ENCODE results near the gene EMILIN1. TPM values are rescaled to one million over a fixed set of nuclear protein-coding genes. Genes with fewer than 3 reads are reported as not detected.

EMILIN1 gene
- total and polyA plus RNA-seq, 2 of the 8 experiments (the other 6 are each of a cell fraction or from before 2014, with no cell fraction given): 1.9 to 3.0 TPM

- TF ChIP-seq, protein P1, sequence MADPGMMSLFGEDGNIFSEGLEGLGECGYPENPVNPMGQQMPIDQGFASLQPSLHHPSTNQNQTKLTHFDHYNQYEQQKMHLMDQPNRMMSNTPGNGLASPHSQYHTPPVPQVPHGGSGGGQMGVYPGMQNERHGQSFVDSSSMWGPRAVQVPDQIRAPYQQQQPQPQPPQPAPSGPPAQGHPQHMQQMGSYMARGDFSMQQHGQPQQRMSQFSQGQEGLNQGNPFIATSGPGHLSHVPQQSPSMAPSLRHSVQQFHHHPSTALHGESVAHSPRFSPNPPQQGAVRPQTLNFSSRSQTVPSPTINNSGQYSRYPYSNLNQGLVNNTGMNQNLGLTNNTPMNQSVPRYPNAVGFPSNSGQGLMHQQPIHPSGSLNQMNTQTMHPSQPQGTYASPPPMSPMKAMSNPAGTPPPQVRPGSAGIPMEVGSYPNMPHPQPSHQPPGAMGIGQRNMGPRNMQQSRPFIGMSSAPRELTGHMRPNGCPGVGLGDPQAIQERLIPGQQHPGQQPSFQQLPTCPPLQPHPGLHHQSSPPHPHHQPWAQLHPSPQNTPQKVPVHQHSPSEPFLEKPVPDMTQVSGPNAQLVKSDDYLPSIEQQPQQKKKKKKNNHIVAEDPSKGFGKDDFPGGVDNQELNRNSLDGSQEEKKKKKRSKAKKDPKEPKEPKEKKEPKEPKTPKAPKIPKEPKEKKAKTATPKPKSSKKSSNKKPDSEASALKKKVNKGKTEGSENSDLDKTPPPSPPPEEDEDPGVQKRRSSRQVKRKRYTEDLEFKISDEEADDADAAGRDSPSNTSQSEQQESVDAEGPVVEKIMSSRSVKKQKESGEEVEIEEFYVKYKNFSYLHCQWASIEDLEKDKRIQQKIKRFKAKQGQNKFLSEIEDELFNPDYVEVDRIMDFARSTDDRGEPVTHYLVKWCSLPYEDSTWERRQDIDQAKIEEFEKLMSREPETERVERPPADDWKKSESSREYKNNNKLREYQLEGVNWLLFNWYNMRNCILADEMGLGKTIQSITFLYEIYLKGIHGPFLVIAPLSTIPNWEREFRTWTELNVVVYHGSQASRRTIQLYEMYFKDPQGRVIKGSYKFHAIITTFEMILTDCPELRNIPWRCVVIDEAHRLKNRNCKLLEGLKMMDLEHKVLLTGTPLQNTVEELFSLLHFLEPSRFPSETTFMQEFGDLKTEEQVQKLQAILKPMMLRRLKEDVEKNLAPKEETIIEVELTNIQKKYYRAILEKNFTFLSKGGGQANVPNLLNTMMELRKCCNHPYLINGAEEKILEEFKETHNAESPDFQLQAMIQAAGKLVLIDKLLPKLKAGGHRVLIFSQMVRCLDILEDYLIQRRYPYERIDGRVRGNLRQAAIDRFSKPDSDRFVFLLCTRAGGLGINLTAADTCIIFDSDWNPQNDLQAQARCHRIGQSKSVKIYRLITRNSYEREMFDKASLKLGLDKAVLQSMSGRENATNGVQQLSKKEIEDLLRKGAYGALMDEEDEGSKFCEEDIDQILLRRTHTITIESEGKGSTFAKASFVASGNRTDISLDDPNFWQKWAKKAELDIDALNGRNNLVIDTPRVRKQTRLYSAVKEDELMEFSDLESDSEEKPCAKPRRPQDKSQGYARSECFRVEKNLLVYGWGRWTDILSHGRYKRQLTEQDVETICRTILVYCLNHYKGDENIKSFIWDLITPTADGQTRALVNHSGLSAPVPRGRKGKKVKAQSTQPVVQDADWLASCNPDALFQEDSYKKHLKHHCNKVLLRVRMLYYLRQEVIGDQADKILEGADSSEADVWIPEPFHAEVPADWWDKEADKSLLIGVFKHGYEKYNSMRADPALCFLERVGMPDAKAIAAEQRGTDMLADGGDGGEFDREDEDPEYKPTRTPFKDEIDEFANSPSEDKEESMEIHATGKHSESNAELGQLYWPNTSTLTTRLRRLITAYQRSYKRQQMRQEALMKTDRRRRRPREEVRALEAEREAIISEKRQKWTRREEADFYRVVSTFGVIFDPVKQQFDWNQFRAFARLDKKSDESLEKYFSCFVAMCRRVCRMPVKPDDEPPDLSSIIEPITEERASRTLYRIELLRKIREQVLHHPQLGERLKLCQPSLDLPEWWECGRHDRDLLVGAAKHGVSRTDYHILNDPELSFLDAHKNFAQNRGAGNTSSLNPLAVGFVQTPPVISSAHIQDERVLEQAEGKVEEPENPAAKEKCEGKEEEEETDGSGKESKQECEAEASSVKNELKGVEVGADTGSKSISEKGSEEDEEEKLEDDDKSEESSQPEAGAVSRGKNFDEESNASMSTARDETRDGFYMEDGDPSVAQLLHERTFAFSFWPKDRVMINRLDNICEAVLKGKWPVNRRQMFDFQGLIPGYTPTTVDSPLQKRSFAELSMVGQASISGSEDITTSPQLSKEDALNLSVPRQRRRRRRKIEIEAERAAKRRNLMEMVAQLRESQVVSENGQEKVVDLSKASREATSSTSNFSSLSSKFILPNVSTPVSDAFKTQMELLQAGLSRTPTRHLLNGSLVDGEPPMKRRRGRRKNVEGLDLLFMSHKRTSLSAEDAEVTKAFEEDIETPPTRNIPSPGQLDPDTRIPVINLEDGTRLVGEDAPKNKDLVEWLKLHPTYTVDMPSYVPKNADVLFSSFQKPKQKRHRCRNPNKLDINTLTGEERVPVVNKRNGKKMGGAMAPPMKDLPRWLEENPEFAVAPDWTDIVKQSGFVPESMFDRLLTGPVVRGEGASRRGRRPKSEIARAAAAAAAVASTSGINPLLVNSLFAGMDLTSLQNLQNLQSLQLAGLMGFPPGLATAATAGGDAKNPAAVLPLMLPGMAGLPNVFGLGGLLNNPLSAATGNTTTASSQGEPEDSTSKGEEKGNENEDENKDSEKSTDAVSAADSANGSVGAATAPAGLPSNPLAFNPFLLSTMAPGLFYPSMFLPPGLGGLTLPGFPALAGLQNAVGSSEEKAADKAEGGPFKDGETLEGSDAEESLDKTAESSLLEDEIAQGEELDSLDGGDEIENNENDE (IDR thresholded peaks at IDR 0.05; ENCODE audit: insufficient replicate concordance, low read length): no peak
- TF ChIP-seq, protein P2, sequence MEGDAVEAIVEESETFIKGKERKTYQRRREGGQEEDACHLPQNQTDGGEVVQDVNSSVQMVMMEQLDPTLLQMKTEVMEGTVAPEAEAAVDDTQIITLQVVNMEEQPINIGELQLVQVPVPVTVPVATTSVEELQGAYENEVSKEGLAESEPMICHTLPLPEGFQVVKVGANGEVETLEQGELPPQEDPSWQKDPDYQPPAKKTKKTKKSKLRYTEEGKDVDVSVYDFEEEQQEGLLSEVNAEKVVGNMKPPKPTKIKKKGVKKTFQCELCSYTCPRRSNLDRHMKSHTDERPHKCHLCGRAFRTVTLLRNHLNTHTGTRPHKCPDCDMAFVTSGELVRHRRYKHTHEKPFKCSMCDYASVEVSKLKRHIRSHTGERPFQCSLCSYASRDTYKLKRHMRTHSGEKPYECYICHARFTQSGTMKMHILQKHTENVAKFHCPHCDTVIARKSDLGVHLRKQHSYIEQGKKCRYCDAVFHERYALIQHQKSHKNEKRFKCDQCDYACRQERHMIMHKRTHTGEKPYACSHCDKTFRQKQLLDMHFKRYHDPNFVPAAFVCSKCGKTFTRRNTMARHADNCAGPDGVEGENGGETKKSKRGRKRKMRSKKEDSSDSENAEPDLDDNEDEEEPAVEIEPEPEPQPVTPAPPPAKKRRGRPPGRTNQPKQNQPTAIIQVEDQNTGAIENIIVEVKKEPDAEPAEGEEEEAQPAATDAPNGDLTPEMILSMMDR (IDR thresholded peaks at IDR 0.05; ENCODE audit: control extremely low read depth in 1 of 3, insufficient read depth in 1 of 3, low read depth in 1 of 3, low read length in 3 of 3): no peak
Measured at GRCh38 chr2:27039871-27040270, 38.5 kb upstream of the EMILIN1 start (continued).

Measured in H1 (cell line).